ENCODE data around the gene ZKSCAN1. TPM values are rescaled to one million over a fixed set of nuclear protein-coding genes. Genes with fewer than 3 reads are reported as not detected.

The ZKSCAN1 gene
- total RNA-seq, 1 experiment from 2014 or later, result 9.0 TPM

DNA sequence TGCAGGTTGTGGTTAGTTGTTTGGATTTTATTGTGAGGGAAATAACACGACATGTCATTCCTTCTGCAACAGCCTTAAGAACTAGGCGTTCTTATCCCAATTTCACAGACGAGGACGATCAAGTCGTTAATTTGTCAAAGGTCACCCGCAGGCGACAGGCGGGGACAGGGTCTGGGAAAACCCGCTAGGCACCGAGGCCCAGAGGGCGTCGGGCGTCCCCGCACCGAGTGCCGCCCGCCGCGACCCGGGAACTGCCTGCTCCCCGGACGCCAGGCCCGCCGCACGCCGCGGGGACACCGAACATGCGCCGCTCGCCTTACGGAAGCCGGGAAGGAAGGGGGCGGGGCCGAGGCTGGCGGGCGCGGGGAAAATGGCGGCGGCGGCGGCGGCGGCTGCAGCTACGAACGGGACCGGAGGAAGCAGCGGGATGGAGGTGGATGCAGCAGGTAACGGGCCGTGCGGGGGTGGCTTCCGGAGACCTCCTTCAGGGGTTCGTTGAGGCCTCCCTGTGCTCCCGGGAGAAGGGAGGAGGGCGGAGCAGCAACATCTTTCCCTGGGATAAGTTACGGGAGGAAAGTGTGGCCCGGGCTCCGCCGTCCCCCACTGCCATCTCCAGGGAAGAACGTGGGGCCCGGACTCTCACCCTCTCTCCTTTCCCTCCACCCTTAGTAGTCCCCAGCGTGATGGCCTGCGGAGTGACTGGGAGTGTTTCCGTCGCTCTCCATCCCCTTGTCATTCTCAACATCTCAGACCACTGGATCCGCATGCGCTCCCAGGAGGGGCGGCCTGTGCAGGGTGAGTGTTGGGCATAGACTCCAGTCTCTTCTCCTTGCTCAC, 73.4 kb downstream of the ZKSCAN1 start, which contains the start of gene COPS6:
Gene COPS6, plus strand, starts transcription at position 349 of the 837 bp plus-strand sequence. Its CDS starts 22 bp downstream, at position 371.
- Histone ChIP-seq H3K4me3 (ENCODE audit: insufficient read depth, low read depth, low read length) (peak within 1 kb of the TSS; percentile 94), H3K27me3 (ENCODE audit: control insufficient read depth, insufficient read depth, low read length) (no peaks in the 10 kb centered on the region), H3K36me3 (replicated peaks; ENCODE audit: control insufficient read depth, insufficient read depth, low read length) (peaks cover 28% of the 10 kb centered on the region)
- peak; percentile 95 for DNase-seq

GRCh38 chr7:100089458-100090196, 74.2 kb downstream of the ZKSCAN1 start:
- Histone ChIP-seq H3K4me3 (ENCODE audit: insufficient read depth, low read depth, low read length) (peak overlapping the region; percentile 94), H3K36me3 (replicated peaks; ENCODE audit: control insufficient read depth, insufficient read depth, low read length) (peaks cover 35% of the 10 kb centered on the region), H3K27me3 (ENCODE audit: control insufficient read depth, insufficient read depth, low read length) (no peaks in the 10 kb centered on the region)
- peak; percentile 6 for DNase-seq

DNA sequence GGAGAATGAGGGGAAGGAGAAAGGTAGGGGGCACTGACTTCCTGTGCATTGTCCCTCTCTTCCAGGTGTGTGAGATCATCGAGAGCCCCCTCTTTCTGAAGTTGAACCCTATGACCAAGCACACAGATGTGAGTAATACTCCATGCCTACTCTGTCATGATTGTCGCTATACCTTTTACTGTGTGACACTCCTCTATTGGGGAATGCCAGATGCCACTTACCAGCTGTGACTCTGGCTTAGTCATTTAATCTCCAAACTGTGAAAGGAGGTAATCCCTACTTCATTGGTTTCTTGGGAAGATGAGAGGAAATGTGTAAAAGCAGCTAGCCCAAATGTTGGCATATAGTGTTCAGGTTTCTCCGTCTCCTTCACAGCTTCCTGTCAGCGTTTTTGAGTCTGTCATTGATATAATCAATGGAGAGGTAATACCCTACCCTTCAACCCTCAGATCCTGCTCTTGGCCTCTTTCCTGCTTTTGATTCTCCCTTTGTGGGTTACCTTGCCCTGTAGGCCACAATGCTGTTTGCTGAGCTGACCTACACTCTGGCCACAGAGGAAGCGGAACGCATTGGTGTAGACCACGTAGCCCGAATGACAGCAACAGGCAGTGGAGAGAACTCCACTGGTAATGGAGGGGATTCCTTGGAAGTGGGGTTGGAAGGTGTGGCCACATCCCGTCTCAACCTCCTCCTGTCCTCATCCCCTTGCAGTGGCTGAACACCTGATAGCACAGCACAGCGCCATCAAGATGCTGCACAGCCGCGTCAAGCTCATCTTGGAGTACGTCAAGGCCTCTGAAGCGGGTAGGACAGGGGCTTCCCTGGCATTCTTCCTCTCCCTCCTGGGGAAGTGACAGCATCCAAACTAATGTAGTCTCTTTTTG, 75.4 kb downstream of the ZKSCAN1 start:
- H3K36me3 ChIP-seq (replicated peaks; ENCODE audit: control insufficient read depth, insufficient read depth, low read length), result peaks cover 45% of the 10 kb centered on the region
- no peak overlapping the region for H3K4me3 ChIP-seq (ENCODE audit: insufficient read depth, low read depth, low read length)
- H3K27me3 ChIP-seq (ENCODE audit: control insufficient read depth, insufficient read depth, low read length), result no peaks in the 10 kb centered on the region
- DNase-seq, result no peak

Other genes with a start within 250 kb of the ZKSCAN1 start
- not detected in 2 replicates for gene CYP3A4, start 231.4 kb upstream of the ZKSCAN1 start, total RNA-seq (2014; rRNA removed; shearing (Covaris generic))
- gene CYP3A43, start 187.6 kb upstream of the ZKSCAN1 start, total RNA-seq (2014; rRNA removed; shearing (Covaris generic)), result 0.48 TPM in 1 of 2 replicates, not detected in the other
- not detected in 2 replicates for gene OR2AE1, start 138.6 kb upstream of the ZKSCAN1 start, total RNA-seq (2014; rRNA removed; shearing (Covaris generic))
- gene TRIM4, start 96.1 kb upstream of the ZKSCAN1 start, total RNA-seq (2014; rRNA removed; shearing (Covaris generic)), result 0.28 TPM in 1 of 2 replicates, not detected in the other
- gene GJC3, start 86.0 kb upstream of the ZKSCAN1 start, total RNA-seq (2014; rRNA removed; shearing (Covaris generic)), result 0.10 and 0.37 TPM in 2 replicates
- not detected in 2 replicates for gene AZGP1, start 39.6 kb upstream of the ZKSCAN1 start, total RNA-seq (2014; rRNA removed; shearing (Covaris generic))
- 27.2 and 32.9 TPM in 2 replicates for gene ZSCAN21, start 34.2 kb downstream of the ZKSCAN1 start, total RNA-seq (2014; rRNA removed; shearing (Covaris generic))
- gene ZNF3, start 66.1 kb downstream of the ZKSCAN1 start, total RNA-seq (2014; rRNA removed; shearing (Covaris generic)), result 40.8 and 51.0 TPM in 2 replicates
- gene COPS6, start 73.4 kb downstream of the ZKSCAN1 start, total RNA-seq (2014; rRNA removed; shearing (Covaris generic)), result 51.8 and 59.6 TPM in 2 replicates
- gene MCM7, start 85.8 kb downstream of the ZKSCAN1 start, total RNA-seq (2014; rRNA removed; shearing (Covaris generic)), result 363 and 383 TPM in 2 replicates
- 15.1 and 23.3 TPM in 2 replicates for gene AP4M1, start 86.0 kb downstream of the ZKSCAN1 start, total RNA-seq (2014; rRNA removed; shearing (Covaris generic))
- gene TAF6, start 103.8 kb downstream of the ZKSCAN1 start, total RNA-seq (2014; rRNA removed; shearing (Covaris generic)), result 104 and 106 TPM in 2 replicates
- gene CNPY4, start 104.0 kb downstream of the ZKSCAN1 start, total RNA-seq (2014; rRNA removed; shearing (Covaris generic)), result 12.2 and 17.1 TPM in 2 replicates
- 1.1 and 3.5 TPM in 2 replicates for gene MBLAC1, start 111.4 kb downstream of the ZKSCAN1 start, total RNA-seq (2014; rRNA removed; shearing (Covaris generic))
- 143 and 165 TPM in 2 replicates for gene LAMTOR4, start 133.3 kb downstream of the ZKSCAN1 start, total RNA-seq (2014; rRNA removed; shearing (Covaris generic))
- 13.6 and 14.8 TPM in 2 replicates for gene TRAPPC14, start 143.1 kb downstream of the ZKSCAN1 start, total RNA-seq (2014; rRNA removed; shearing (Covaris generic))
- 0.73 and 3.1 TPM in 2 replicates for gene GAL3ST4, start 153.0 kb downstream of the ZKSCAN1 start, total RNA-seq (2014; rRNA removed; shearing (Covaris generic))
- 39.1 and 65.8 TPM in 2 replicates for gene GPC2, start 161.8 kb downstream of the ZKSCAN1 start, total RNA-seq (2014; rRNA removed; shearing (Covaris generic))
- gene STAG3, start 162.3 kb downstream of the ZKSCAN1 start, total RNA-seq (2014; rRNA removed; shearing (Covaris generic)), result 2.4 and 10.3 TPM in 2 replicates
- gene PVRIG, start 204.4 kb downstream of the ZKSCAN1 start, total RNA-seq (2014; rRNA removed; shearing (Covaris generic)), result 0.11 TPM in 1 of 2 replicates, not detected in the other